C4-2B (cell line): ENCODE data around the gene BHLHA15.
A peak's percentile ranks its signal among the peaks of the same experiment; 100 is the strongest.

Experiments
- H3K27ac ChIP-seq: fragments of 450-650 bp; 2 replicates; pipeline ENCODE4 v1.5.1; 2017
- ZFX ChIP-seq: fragments of 450-650 bp; IDR thresholded peaks from 2 replicates; pipeline ENCODE4 v1.6.1; 2017
- TF ChIP-seq, protein P1 (sequence below): fragments of 450-650 bp; conservative IDR thresholded peaks from 2 replicates; pipeline ENCODE4 v1.5.1; 2017; ENCODE audit warnings: mild to moderate bottlenecking

BHLHA15 gene

DNA sequence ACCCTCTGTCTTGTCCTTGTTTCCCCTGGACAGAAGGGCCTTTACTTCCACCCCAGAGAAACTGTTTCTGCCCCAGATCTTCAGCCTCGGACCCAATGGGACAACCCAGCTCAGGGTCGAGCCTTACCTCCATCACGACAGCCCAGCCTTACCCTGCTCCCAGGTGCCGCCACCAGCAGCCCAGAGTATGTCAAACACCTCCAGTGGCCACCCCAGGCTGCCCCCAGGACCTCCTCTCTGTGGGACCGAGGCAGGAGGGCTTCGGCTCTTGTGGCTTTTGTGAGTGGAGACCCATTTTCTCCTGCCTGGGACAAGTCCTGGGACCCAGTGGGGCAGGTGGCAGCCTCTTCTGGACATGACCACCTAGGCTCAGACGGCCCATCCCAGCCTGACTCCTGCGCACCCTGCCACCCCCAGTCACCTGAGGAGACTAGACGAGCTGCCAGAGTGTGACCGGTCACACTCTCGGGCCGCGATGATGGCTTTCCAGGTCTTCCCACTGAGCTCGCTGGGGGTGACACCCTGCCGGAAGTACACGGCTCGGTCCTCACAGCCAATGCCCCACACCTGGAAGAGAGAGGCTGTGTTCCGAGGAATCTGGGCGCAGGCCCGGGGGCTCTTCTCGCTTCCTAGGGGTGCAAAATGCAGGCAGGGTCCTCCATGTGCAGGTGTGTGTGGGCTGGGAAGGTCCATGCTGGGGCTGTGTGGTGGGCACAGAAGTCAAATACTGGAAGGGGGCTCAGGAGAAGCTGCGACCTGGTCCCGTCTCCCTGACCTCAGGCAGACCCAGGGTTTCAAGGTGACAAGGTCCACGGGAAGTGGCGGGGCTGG, 25.3 kb downstream of the BHLHA15 start:
- no peak overlapping the region for H3K27ac ChIP-seq
- no peak for TF ChIP-seq ZFX
- TF ChIP-seq, protein P1, sequence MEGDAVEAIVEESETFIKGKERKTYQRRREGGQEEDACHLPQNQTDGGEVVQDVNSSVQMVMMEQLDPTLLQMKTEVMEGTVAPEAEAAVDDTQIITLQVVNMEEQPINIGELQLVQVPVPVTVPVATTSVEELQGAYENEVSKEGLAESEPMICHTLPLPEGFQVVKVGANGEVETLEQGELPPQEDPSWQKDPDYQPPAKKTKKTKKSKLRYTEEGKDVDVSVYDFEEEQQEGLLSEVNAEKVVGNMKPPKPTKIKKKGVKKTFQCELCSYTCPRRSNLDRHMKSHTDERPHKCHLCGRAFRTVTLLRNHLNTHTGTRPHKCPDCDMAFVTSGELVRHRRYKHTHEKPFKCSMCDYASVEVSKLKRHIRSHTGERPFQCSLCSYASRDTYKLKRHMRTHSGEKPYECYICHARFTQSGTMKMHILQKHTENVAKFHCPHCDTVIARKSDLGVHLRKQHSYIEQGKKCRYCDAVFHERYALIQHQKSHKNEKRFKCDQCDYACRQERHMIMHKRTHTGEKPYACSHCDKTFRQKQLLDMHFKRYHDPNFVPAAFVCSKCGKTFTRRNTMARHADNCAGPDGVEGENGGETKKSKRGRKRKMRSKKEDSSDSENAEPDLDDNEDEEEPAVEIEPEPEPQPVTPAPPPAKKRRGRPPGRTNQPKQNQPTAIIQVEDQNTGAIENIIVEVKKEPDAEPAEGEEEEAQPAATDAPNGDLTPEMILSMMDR, result no peak

DNA sequence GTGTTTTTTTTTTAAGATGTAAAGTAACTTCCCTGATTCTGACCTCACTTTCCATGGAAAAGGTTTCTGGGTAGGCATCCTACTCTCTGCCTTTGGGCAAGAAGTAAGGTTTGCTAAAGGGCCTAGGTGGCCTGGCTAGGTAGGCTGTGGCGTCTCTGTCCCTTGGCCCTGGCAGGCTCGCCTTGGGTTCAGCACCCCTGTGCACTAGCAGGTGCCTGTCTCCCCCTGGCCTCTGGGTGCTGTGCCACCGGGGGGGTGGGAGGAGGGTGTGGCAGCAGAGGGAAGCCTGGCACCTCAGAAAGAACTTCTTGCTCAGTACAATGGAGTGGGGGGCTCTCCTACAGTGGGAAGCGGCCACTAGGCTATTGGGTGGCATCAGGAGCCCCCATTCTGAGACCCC, 26.8 kb downstream of the BHLHA15 start:
- no peak for TF ChIP-seq ZFX
- TF ChIP-seq, protein P1, result no peak
- no peak overlapping the region for H3K27ac ChIP-seq

DNA sequence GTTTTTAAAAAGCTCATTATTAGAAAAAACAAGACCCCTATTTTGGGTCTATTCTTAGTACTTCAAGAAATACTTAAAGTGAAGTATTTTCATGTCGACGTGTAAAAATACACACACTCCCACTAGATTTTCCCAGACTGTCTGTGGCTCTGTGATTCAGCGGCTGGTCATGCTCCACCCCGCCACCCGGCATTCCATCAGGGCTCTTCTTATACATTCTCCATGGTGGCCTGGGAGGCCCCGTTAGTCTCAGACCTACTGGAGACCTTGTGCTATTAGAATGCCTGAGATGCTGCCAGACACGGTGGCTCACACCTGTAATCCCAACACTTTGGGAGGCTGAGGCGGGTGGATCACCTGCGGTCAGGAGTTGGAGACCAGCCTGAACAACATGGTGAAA, 27.7 kb downstream of the BHLHA15 start:
- no peak for TF ChIP-seq ZFX
- TF ChIP-seq, protein P1, result no peak
- H3K27ac ChIP-seq, result no peak overlapping the region

DNA sequence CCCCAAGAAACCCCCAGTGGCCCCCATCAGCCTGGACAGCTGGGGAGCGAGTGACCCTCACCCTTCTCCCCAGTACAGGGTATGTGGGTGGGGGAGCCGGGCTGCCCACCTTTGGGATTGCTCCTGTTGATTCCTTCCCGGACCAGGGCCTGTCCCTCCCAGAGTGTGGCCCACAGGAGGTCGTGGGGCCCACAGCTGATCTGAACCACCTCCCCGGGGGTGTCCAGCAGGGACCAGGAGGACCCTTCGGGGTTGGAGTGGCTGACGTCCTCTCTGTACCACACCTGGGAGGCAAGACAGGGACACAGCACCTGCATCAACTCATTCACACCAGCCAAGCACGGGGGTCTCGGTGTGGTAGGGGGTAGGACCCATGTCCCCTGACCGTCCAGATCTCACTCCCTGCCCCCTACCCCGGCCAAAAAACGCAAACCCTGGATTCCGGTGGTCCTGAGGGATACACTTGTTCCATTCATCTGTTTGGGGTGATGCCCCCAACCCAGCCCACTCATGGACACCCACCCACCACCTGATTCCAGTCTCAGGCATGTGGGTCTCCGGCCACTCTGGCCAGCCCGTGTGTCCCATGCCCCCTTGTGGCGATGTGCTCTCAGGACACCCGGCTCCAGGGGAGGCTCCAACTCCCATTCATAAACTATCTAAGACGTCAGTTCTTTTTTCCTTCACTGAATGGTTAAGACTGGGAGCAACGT, 29.9 kb downstream of the BHLHA15 start:
- H3K27ac ChIP-seq, result no peak overlapping the region
- TF ChIP-seq ZFX, result no peak
- TF ChIP-seq, protein P1, result peak; percentile 97

DNA sequence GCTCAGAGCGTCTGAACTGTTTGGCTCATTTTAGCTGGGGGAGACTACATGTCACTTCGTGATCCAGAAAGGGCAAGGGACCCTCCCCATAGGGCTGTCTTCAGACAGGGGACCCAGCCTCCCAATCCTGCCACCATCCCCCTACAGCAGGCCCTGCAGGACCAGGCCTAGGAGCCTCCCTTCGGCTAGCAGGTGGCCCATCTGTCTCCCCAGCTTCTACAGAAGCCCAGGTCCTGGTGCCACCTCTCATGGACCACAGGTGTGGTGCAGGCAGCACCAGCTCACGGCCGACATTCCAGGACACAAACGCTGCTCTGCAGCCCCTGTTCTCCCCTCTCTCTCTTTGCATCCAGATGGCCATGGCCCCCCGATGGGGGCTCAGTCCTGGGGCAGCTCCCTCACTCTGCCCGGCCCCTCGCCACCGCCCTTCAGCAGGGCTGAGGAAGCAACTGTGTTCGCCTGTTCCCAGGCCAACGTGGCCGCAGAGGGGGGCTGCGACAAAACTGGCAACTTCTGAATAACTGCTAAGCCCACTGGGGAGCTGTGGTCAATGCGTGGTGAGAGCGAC, 30.5 kb downstream of the BHLHA15 start:
- TF ChIP-seq, protein P1, result no peak; the same call in 1 of the 2 replicates
- TF ChIP-seq ZFX, result no peak
- no peak overlapping the region for H3K27ac ChIP-seq

DNA sequence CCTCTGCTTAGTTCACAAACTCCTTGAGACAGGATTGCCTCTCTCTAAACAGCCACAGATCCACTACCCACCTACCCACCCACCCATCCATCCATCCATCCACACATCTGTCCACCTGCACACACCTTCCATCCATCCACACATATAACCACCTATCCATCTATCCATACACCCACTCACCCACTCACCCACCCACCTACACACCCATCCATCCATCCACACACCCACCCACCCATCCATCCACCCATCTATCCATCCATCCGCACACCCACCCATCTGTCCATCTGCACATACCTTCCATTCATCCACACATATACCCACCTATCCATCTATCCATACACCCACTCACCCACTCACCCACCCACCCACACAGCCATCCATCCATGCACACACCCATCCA, 31.1 kb downstream of the BHLHA15 start:
- TF ChIP-seq ZFX, result no peak
- TF ChIP-seq, protein P1, result no peak
- H3K27ac ChIP-seq, result no peak overlapping the region

DNA sequence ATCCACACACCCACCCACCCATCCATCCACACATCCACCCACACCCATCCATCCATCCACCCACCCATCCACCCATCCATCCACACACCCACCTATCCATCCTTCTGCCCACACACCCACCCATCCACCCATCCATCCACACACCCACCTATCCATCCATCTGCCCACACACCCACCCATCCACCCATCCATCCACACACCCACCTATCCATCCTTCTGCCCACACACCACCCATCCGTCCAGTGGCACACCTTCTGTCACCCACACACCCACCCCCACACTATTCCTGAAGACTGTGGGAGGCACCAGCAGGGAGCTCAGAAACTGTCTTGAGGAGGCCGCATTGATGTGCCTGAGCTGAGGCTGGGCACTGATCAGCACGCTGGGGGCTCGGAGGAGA, 31.7 kb downstream of the BHLHA15 start:
- no peak overlapping the region for H3K27ac ChIP-seq
- no peak for TF ChIP-seq ZFX
- TF ChIP-seq, protein P1, result no peak
